DND-41 (cell line): ENCODE results near the gene UBA3.

Experiments used
- ATAC-seq: fragments of 200-7000 bp; cut with Tn5 transposase; 3 replicates; pipeline ENCODE4 v1.9.1; 2021; ENCODE audit warnings: low read depth; ENCODE audit not compliant: insufficient read depth
- DNase-seq: peaks from one replicate; pipeline ENCODE4 v3.0.0-alpha.2; 2020
- H2AFZ ChIP-seq: 2 replicates; pipeline ENCODE4 v1.6.0; 2012; ENCODE audit warnings: low read depth, low read length
- H3K27ac ChIP-seq: 2 replicates; pipeline ENCODE4 v1.5.1; 2012; ENCODE audit warnings: low read length, inconsistent platforms
- H3K27me3 ChIP-seq: fragments of 200-600 bp; sonication (generic); 2 replicates; pipeline ENCODE4 v1.6.0; 2012; ENCODE audit warnings: low read length, mild to moderate bottlenecking, inconsistent platforms; ENCODE audit not compliant: insufficient read depth, poor library complexity
- H3K36me3 ChIP-seq: 2 replicates; pipeline ENCODE4 v1.5.1; 2012; ENCODE audit warnings: low read length, inconsistent platforms; ENCODE audit not compliant: insufficient read depth
- H3K4me1 ChIP-seq: 2 replicates; pipeline ENCODE4 v1.5.1; 2012; ENCODE audit warnings: mild to moderate bottlenecking, low read length; ENCODE audit not compliant: insufficient read depth
- H3K4me2 ChIP-seq: 2 replicates; pipeline ENCODE4 v1.6.0; 2012; ENCODE audit warnings: mild to moderate bottlenecking, moderate library complexity, low read length, inconsistent platforms; ENCODE audit not compliant: insufficient read depth
- H3K4me3 ChIP-seq, 2 experiments: fragments of 200-600 bp in 1 of 2; shearing (Covaris generic) in 1 of 2; 2 replicates each; pipeline ENCODE4 v1.5.1; 2012 to 2016; ENCODE audit warnings: inconsistent platforms in 2 of 2, low read length in 2 of 2, mild to moderate bottlenecking in 2 of 2, low read depth in 1 of 2, moderate library complexity in 1 of 2
- H3K79me2 ChIP-seq: 2 replicates; pipeline ENCODE4 v1.6.0; 2012; ENCODE audit warnings: low read length, inconsistent platforms; ENCODE audit not compliant: insufficient read depth
- H3K9ac ChIP-seq: 2 replicates; pipeline ENCODE4 v1.6.0; 2012; ENCODE audit warnings: low read depth, mild to moderate bottlenecking, inconsistent platforms, low read length, moderate library complexity
- H3K9me3 ChIP-seq: 2 replicates; pipeline ENCODE4 v1.5.1; 2012; ENCODE audit warnings: low read length, moderate library complexity, mild to moderate bottlenecking, inconsistent platforms; ENCODE audit not compliant: insufficient read depth, severe bottlenecking
- H4K20me1 ChIP-seq: 2 replicates; pipeline ENCODE4 v1.6.0; 2012; ENCODE audit warnings: low read length; ENCODE audit not compliant: insufficient read depth
- EZH2 ChIP-seq: IDR thresholded peaks from 3 replicates; pipeline ENCODE4 v1.6.1; 2012; ENCODE audit warnings: borderline replicate concordance, low read depth, mild to moderate bottlenecking, moderate library complexity, low read length, inconsistent platforms; ENCODE audit not compliant: severe bottlenecking
- TF ChIP-seq, protein P1 (sequence below): IDR thresholded peaks from 2 replicates; pipeline ENCODE4 v1.5.1; 2012; ENCODE audit warnings: borderline replicate concordance, low read length, moderate library complexity, mild to moderate bottlenecking; ENCODE audit not compliant: poor library complexity, severe bottlenecking; ENCODE audit errors: extremely low read depth

Gene UBA3

DNA sequence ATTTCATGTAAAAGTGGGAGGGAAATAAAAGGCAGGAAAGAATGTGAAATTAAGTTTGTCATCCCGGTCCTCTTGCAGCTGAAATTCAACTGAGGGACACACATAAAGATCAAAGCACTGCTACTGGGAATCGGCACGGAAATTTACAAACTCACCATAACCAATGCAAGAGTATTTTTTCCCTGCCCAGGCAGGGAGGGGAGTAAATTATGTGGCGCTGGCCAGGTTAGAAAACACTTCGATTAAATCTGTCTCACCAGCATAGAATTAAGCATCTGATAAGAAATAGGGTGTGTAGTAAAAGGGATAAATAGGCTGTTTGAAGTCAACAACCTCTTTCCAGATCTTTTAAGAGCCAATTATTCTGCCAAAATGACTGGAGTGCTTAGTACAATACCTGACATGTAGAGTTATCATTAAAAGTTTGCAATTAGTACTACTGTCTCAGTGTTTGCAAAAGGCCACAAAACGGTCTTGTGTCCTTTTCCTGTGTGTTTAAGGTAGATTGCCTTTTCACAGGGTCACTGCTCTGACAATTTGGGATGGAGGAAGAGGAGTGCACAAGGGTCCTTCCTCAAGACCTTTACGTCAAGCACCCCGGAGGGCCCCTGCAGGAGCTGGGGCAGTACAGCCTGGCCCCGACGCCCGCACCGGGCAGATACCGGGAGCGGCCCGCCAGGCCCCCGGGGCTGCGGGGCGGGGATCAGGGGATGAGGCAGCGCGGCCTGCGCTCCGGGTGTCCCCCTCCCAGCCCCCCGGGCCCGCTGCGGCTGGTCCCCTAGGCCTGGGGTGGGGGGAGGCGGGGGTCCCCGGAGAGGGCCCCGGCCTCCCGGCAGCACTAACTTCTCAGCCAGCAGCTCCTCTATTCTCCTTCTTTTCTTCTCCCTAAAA lies 651 bp downstream of the UBA3 start:
- H3K79me2 ChIP-seq, result peaks cover 66% of the 10 kb centered on the region
- H3K4me3 ChIP-seq, result peak overlapping the region; percentile 55 to 83
- H3K36me3 ChIP-seq, result peaks cover 6% of the 10 kb centered on the region
- peaks cover 61% of the 10 kb centered on the region for H3K4me1 ChIP-seq
- no peaks in the 10 kb centered on the region for H3K27me3 ChIP-seq
- peak overlapping the region; percentile 74 for H3K9ac ChIP-seq
- peak overlapping the region; percentile 70 for H3K27ac ChIP-seq
- H3K9me3 ChIP-seq, result no peaks in the 10 kb centered on the region
- peak overlapping the region; percentile 42 for H2AFZ ChIP-seq
- ATAC-seq, result peak; percentile 47
- H3K4me2 ChIP-seq, result peak overlapping the region; percentile 77
- DNase-seq, result peak; percentile 34
- no peak for TF ChIP-seq EZH2
- TF ChIP-seq, protein P1, sequence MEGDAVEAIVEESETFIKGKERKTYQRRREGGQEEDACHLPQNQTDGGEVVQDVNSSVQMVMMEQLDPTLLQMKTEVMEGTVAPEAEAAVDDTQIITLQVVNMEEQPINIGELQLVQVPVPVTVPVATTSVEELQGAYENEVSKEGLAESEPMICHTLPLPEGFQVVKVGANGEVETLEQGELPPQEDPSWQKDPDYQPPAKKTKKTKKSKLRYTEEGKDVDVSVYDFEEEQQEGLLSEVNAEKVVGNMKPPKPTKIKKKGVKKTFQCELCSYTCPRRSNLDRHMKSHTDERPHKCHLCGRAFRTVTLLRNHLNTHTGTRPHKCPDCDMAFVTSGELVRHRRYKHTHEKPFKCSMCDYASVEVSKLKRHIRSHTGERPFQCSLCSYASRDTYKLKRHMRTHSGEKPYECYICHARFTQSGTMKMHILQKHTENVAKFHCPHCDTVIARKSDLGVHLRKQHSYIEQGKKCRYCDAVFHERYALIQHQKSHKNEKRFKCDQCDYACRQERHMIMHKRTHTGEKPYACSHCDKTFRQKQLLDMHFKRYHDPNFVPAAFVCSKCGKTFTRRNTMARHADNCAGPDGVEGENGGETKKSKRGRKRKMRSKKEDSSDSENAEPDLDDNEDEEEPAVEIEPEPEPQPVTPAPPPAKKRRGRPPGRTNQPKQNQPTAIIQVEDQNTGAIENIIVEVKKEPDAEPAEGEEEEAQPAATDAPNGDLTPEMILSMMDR, result no peak
- H4K20me1 ChIP-seq, result no peaks in the 10 kb centered on the region

DNA sequence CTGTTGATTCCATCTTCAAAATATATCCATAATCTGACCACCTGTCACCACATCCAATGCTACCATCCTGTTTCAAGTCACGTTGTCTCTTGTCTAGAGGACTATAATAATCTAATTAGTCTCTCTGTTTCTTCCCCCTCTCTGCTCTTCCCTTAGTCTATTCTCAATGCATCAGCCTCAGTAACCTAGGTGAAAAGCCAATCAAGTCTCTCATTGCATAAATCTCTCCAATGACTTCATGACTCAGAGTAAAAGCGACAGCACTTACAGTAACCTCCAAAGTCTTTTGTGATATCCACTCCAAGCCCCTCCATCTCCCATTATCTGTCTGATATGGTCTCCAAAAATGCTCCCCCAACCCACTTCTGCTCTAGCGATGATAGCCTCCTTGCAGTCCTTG lies 7.2 kb downstream of the UBA3 start:
- no peak for TF ChIP-seq EZH2
- TF ChIP-seq, protein P1, result no peak
- Histone ChIP-seq H4K20me1 (no peaks in the 10 kb centered on the region; the same call in 1 of the 2 replicates), H3K9ac (no peak overlapping the region), H3K4me2 (no peak overlapping the region), H3K4me1 (peaks cover 4% of the 10 kb centered on the region), H3K79me2 (peaks cover 61% of the 10 kb centered on the region), H3K9me3 (no peaks in the 10 kb centered on the region), H3K36me3 (peaks cover 42% of the 10 kb centered on the region), H3K27ac (no peak overlapping the region), H3K4me3 (no peak overlapping the region), H2AFZ (no peak overlapping the region), H3K27me3 (no peaks in the 10 kb centered on the region)
- DNase-seq (no peak), ATAC-seq (no peak)

DNA sequence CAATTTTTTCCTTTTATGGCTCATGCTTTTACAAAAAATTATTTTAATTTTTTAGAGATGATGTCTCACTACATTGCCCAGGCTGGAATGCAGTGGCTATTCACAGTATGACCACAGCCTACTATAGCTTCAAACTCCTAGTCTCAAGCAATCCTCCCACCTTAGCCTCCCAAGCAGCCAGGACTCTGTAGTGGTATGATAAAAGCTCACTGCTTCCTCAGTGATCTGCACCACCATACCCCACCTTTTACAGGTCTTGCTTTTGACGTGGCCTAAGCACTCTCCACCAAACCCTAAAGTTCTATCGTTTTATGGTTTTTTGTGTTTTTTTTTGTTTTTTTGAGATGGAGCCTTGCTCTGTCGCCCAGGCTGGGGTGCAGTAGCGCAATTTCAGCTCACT lies 14.0 kb downstream of the UBA3 start:
- H3K4me3 ChIP-seq, result no peak overlapping the region
- H3K27ac ChIP-seq, result peak overlapping the region; percentile 76
- H3K9ac ChIP-seq, result peak overlapping the region; percentile 24; the same call in 1 of the 2 replicates
- H2AFZ ChIP-seq, result no peak overlapping the region
- DNase-seq, result no peak
- H3K27me3 ChIP-seq, result no peaks in the 10 kb centered on the region
- 0 out of 2 replicates have a peak overlapping the region, but pooled peaks have one; percentile 21 for H3K4me2 ChIP-seq
- ATAC-seq, result peak; percentile 34; the same call in 2 of the 3 replicates
- no peaks in the 10 kb centered on the region for H4K20me1 ChIP-seq
- H3K9me3 ChIP-seq, result no peaks in the 10 kb centered on the region
- TF ChIP-seq, protein P1, result no peak
- no peak for TF ChIP-seq EZH2
- peaks cover 13% of the 10 kb centered on the region for H3K79me2 ChIP-seq
- peaks cover 45% of the 10 kb centered on the region for H3K4me1 ChIP-seq
- peaks cover 36% of the 10 kb centered on the region for H3K36me3 ChIP-seq
